Esophagus (tissue), 2 donors: ENCODE measurements around the gene CIAPIN1. TPM values are rescaled to one million over a fixed set of nuclear protein-coding genes. Genes with fewer than 3 reads are reported as not detected.

ENCODE experiments used
- H3K27ac ChIP-seq, 2 donors: one replicate each; pipeline ENCODE4 v1.5.1; 2013; ENCODE audit warnings: low read depth in 2 of 2, mild to moderate bottlenecking in 2 of 2, inconsistent platforms in 1 of 2, low read length in 1 of 2, moderate library complexity in 1 of 2
- H3K27me3 ChIP-seq, 2 donors: one replicate each; pipeline ENCODE4 v1.6.1; 2013; ENCODE audit warnings: low read length in 2 of 2, control low read depth in 1 of 2, mild to moderate bottlenecking in 1 of 2; ENCODE audit not compliant: insufficient read depth in 2 of 2, control insufficient read depth in 1 of 2
- H3K36me3 ChIP-seq, 2 donors: one replicate each; pipeline ENCODE4 v1.6.1; 2013; ENCODE audit warnings: low read length in 1 of 2; ENCODE audit not compliant: control insufficient read depth in 2 of 2, insufficient read depth in 2 of 2
- H3K4me1 ChIP-seq, 2 donors: one replicate each; pipeline ENCODE4 v1.6.1; 2013; ENCODE audit warnings: low read length in 1 of 2; ENCODE audit not compliant: control insufficient read depth in 2 of 2, insufficient read depth in 2 of 2
- H3K4me3 ChIP-seq, 2 donors: one replicate each; pipeline ENCODE4 v1.5.1; 2013; ENCODE audit warnings: low read length in 2 of 2, mild to moderate bottlenecking in 2 of 2, low read depth in 1 of 2, moderate library complexity in 1 of 2
- H3K9me3 ChIP-seq, 2 donors: one replicate each; pipeline ENCODE4 v1.6.1; 2013; ENCODE audit warnings: mild to moderate bottlenecking in 2 of 2, low read depth in 1 of 2, low read length in 1 of 2, moderate library complexity in 1 of 2; ENCODE audit not compliant: control insufficient read depth in 2 of 2, insufficient read depth in 1 of 2
- WGBS, 2 donors: extraction: QIAGEN DNeasy Blood & Tissue Kit; methylation state at CpG; one replicate each; pipeline ENCODE4 v1.1.7; 2013; 5-methylcytosine and 5-hydroxymethylcytosine counted together
- polyA plus RNA-seq, 2 donors: library from polyadenylated mRNA; stranded (reverse); fragments of 200-250 nt; gene quantifications; one replicate each; pipeline ENCODE4 v1.2.3, GENCODE V29; 2013
- donor health status: healthy with polysubstance abuse.
- donor health status: Bipolar disorder and iron deficiency.

CIAPIN1 gene
- polyA plus RNA-seq, 2 donors: 11.7 to 31.6 TPM

DNA sequence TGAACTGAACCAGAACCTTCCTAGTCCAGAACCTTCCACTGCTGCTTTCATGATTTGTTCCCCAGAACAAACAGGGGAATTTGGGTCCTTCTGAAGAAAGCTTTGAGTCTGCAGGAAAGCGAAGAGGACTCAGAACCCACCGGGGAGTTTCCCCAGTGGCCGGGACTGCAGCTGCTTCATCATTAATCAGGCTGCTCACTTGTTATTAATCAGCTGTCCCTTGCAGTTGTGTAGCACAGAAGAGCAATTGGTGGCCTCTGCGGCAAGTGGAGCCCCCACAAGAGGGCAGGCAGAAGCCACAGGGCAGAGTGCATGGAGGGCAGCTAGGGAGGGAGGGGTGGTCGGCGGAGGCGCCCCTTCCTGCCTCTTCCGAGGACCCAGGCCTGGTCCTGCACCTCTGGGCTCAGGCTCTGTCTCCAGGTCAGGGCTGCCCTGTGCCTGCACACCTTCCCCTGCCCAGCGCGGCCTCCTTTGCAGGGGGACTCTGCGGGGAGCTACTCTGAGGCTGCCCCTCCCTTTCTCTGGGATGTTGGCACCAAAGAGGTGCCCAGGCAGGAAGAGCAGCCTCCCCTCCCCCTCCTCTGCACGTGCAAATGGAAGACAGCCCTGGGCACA, 35.7 kb downstream of the CIAPIN1 start:
- no peaks in the 10 kb centered on the region for H3K36me3 ChIP-seq
- no peaks in the 10 kb centered on the region for H3K27me3 ChIP-seq
- 54 to 56% methylated on average over 12 of the region's 12 CpGs for WGBS, 2 donors
- no peak overlapping the region for H3K4me3 ChIP-seq
- H3K9me3 ChIP-seq: no peaks in the 10 kb centered on the region
- peaks cover 0 to 11% of the 10 kb centered on the region in 2 donors for H3K4me1 ChIP-seq
- no peak overlapping the region for H3K27ac ChIP-seq

DNA sequence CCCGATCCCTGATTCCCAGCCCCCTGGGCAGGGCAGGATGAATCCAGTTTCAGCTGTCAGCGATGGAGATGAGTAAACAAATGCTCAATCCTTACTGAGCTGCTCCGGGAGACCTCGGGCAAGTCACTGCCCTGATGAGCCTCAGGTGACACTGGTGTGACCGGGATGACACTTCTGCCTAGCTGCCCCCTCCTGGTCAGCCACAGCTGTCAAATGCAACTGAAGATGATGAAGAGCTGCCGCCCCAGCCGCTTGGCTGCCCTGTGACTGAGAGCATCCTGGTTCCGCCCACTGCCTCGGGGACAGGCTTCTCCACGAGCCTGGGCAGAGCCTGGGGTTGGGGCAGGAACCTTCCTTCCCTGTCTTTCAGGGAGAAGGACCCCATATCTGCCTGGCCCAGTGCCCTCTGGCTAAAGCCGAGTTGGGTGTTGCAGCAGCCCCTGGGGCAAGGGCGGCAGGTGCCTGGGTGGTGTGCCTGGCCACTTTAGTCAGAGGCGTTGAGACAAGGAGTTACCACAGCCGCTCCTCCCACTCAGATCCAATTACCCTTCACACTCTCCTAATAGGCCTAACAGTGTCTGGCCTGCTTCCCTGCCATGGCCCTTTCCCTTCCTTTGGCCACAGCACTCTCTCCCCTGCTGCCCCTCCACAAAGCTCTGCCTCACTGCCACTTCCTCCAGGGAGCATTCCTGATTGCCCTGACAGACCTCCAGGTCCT, 37.2 kb downstream of the CIAPIN1 start:
- H3K36me3 ChIP-seq: no peaks in the 10 kb centered on the region
- H3K4me1 ChIP-seq: peaks cover 0 to 9% of the 10 kb centered on the region in 2 donors
- H3K9me3 ChIP-seq: no peaks in the 10 kb centered on the region
- no peak overlapping the region for H3K27ac ChIP-seq
- H3K27me3 ChIP-seq: no peaks in the 10 kb centered on the region
- 46 to 52% methylated on average over 14 of the region's 14 CpGs for WGBS, 2 donors
- no peak overlapping the region for H3K4me3 ChIP-seq

DNA sequence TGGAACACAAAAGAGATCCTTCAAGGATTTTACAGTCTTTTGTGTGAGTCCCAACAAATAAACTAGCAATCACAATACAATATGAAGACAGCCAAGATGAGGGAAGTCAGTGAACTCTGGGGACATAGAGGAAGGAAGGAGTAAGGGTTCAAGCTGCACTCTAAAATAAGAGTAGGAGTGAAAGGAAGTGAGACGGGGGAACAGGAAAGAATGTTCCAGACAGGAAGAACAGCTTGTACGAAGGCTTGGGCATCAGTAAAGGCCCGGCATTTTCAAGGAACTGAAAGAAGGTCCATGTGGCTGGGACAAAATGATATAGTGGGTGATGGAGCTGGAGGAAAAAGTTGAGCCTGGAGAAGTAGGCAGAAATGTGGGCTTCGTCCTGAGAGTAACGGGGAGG, 38.1 kb downstream of the CIAPIN1 start:
- 68 to 74% methylated on average over 5 of the region's 5 CpGs for WGBS, 2 donors
- no peak overlapping the region for H3K4me3 ChIP-seq
- H3K27ac ChIP-seq: no peak overlapping the region
- no peaks in the 10 kb centered on the region for H3K9me3 ChIP-seq
- H3K4me1 ChIP-seq: peaks cover 0 to 9% of the 10 kb centered on the region in 2 donors
- H3K27me3 ChIP-seq: no peaks in the 10 kb centered on the region
- H3K36me3 ChIP-seq: no peaks in the 10 kb centered on the region

DNA sequence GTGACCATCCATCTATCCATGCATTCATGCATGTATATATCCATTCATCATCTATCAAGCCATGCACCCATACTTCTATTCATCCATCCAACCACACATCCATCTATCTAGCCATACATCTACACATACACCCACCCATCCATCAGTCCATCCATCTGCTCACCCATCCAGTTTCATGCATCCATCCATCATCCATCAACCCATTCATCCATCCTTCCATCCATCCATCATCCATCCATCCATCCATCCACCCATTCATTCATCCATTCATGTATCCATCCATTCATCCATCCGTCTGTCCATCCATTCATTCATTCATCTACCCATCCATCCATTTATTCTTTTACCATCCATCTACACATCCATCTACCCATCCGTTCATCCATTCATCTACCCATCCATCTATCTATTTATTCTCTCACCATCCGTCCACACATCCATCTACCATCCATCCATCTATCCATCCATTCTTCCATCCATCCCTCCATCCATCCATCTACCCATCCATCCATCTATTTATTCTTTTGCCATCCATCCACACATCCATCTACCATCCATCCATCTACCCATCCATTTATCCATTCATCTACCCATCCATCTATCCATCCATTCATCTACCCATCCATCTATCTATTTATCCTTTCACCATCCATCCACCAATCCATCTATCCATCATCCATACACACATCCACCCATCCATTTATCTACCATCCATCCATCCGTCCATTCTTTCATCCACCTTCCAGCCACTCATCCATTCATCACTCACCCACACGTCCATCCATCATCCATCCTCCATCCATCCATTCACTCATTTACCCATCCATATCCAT, 39.4 kb downstream of the CIAPIN1 start:
- peaks cover 0 to 9% of the 10 kb centered on the region in 2 donors for H3K4me1 ChIP-seq
- no peaks in the 10 kb centered on the region for H3K9me3 ChIP-seq
- no peaks in the 10 kb centered on the region for H3K27me3 ChIP-seq
- WGBS, 2 donors: 90 to 91% methylated on average over 5 of the region's 5 CpGs
- no peak overlapping the region for H3K27ac ChIP-seq
- H3K4me3 ChIP-seq: no peak overlapping the region
- H3K36me3 ChIP-seq: no peaks in the 10 kb centered on the region

DNA sequence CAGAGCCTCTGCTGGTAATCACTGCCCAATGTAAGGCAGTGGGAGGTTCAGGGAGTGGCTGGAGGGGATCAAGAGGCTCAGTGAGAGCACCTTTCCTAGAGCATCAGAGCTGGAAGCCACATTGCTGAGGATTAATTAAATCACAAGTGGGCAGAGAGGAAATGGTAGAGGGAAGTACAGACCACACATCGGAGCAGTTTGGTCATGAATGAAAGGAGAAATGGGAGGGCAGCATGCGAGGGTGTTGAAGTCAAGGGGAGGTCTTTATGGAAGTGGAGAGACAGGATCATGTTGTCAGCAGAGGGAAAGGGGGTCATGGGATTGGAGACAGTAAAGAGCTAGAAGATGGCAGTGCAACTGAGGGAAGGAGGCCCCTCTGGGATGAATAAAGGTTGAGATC, 40.3 kb downstream of the CIAPIN1 start:
- no peak overlapping the region for H3K4me3 ChIP-seq
- H3K27me3 ChIP-seq: no peaks in the 10 kb centered on the region
- H3K4me1 ChIP-seq: peaks cover 0 to 9% of the 10 kb centered on the region in 2 donors
- no peak overlapping the region for H3K27ac ChIP-seq
- no peaks in the 10 kb centered on the region for H3K36me3 ChIP-seq
- 62 to 72% methylated on average over 2 of the region's 2 CpGs for WGBS, 2 donors
- H3K9me3 ChIP-seq: no peaks in the 10 kb centered on the region

DNA sequence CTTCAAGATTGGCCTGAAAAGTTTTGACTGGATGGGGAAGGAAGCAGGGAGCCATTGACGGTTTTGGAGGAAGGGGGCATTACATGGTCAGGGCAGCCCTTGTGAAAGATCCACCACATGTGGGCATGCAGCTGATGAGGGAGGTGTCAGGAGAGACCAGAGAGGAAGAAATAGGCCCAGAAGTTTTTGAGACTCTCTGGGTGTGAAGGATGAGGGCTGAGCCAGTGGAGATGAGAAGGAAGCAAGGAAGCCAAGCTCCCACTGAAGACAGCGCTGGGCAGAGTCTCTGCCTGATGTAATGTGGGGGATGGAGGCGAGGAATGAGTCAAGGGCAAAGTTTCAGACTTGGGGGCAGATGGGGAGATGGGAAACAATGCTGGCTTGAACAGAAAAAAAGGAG, 42.1 kb downstream of the CIAPIN1 start:
- WGBS, 2 donors: 68 to 80% methylated on average over 3 of the region's 3 CpGs
- H3K27ac ChIP-seq: no peak overlapping the region
- no peaks in the 10 kb centered on the region for H3K27me3 ChIP-seq
- H3K36me3 ChIP-seq: no peaks in the 10 kb centered on the region
- no peak overlapping the region for H3K4me3 ChIP-seq
- peaks cover 0 to 3% of the 10 kb centered on the region in 2 donors for H3K4me1 ChIP-seq
- no peaks in the 10 kb centered on the region for H3K9me3 ChIP-seq

DNA sequence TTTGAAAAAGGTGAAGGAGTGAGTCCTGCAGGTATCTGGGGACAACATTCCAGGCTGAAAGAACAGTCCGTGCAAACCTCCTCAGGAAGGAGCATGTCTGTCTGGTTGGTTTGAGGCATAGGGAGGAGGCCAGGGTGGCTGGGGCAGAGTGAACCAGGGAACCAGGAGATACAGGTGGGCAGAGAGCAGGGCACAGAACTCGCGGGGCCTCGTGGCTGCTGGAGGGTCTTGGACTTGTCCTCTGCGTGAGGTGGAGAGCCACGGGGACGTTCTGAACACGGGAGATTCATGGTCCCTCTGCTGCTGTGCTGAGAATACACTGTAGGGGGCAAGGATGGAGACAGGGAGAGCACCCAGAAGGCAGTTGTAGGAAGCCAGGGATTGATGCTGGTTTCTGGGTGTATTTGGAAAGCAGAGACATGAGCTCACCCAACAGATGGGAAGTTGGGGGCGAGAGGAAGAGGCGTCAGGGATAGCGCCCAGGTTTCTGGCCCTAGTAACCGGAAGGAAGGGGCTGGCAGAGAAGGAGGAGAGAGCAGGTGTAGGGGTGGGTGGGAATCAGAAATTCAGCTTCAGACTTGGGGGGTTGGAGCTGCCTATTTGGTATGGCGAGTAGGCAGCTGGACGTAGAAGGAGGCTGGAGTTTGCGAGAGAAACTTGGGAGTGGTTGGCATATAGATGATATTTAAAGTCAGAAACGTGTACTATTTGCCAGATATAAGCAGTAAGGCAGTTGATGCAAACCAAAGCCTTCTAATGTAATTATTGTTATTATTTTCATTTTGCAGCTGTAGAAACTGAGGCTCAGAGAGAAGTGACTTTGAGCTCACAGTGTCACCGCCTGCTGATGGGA, 43.0 kb downstream of the CIAPIN1 start, which contains the start of gene CCL17:
Gene CCL17 (plus strand): TSS at position 803 of the 853 bp plus-strand sequence. CDS start 9,166 bp downstream, outside the sequence.
- Histone ChIP-seq H3K9me3 (no peaks in the 10 kb centered on the region), H3K36me3 (no peaks in the 10 kb centered on the region), H3K27me3 (no peaks in the 10 kb centered on the region), H3K4me3 (no peak within 1 kb of the TSS), H3K4me1 (no peaks in the 10 kb centered on the region), H3K27ac (no peak within 1 kb of the TSS)
- 76 to 80% methylated on average over 17 of the region's 17 CpGs for WGBS, 2 donors

DNA sequence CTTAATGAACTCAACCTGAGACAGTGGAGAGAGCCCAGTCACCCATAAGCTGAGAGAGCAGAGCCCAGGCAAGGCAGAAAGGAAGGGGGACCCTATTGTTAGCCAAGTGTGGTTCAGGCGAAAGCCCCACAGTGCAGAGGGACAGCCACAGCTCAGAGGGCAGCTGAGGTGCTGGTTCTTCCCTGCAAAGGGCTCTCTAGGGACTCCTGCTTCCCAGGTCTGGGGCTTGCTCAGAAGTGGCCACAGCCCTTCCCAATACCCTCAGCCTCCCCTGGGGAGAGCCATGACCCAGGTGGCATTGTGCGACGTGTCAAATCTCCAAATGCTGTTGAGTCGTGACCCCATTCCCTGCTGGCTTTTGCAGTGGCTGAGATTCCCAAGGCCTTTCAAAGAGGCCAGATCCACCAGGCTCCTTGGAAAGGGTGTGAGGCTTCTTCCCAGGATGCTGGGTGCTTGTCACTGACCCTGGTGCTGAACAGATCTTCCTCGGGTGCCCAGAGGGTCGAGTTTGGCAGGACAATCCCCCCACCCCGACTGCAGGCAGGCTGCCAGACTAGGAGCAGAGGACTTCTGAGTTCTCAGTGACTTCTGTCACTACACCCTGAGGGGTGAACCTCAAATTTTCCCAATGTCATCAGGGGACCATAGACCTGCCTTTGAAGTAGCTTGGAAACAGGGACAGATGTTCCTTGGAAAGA, 45.1 kb downstream of the CIAPIN1 start:
- Histone ChIP-seq H3K9me3 (no peaks in the 10 kb centered on the region), H3K27me3 (no peaks in the 10 kb centered on the region), H3K27ac (no peak overlapping the region), H3K4me1 (no peaks in the 10 kb centered on the region), H3K36me3 (no peaks in the 10 kb centered on the region), H3K4me3 (no peak overlapping the region)
- 58 to 68% methylated on average over 7 of the region's 7 CpGs for WGBS, 2 donors
